Measurements from ENCODE around the gene GLYR1.
"Not testable (repeated sequence)": the region's sequence is repeated elsewhere in the genome, so short reads cannot be mapped to it uniquely, and the experiment has no call there.

GLYR1 gene

GRCh38 chr16:4785758-4786433 is 61.2 kb downstream of the GLYR1 start:
- no peak for DNase-seq

GRCh38 chr16:4784444-4784987 is 62.6 kb downstream of the GLYR1 start:
- DNase-seq, result not testable (repeated sequence)

- no peak for DNase-seq
Observed at GRCh38 chr16:4783951-4784336, 63.1 kb downstream of the GLYR1 start.

GRCh38 chr16:4783251-4783950 is 63.7 kb downstream of the GLYR1 start:
- DNase-seq, result no peak

- no peak for DNase-seq
Observed at GRCh38 chr16:4780235-4780634, 66.9 kb downstream of the GLYR1 start.

- DNase-seq, result no peak
Observed at GRCh38 chr16:4778050-4778392, 69.1 kb downstream of the GLYR1 start.

GRCh38 chr16:4777339-4778049 is 69.6 kb downstream of the GLYR1 start:
- DNase-seq, result no peak

GRCh38 chr16:4776141-4776705 is 70.9 kb downstream of the GLYR1 start:
- DNase-seq, result no peak

- DNase-seq, result no peak
Observed at GRCh38 chr16:4775005-4775404, 72.1 kb downstream of the GLYR1 start.

GRCh38 chr16:4772351-4772750 is 74.7 kb downstream of the GLYR1 start:
- DNase-seq, result no peak

GRCh38 chr16:4771646-4772045 is 75.4 kb downstream of the GLYR1 start:
- DNase-seq, result no peak

GRCh38 chr16:4769306-4769638 is 77.8 kb downstream of the GLYR1 start:
- no peak for DNase-seq

GRCh38 chr16:4768549-4769305 is 78.4 kb downstream of the GLYR1 start:
- DNase-seq, result peak; percentile 89

- no peak for DNase-seq
Observed at GRCh38 chr16:4767872-4768548, 79.1 kb downstream of the GLYR1 start.

GRCh38 chr16:4766875-4767628 is 80.0 kb downstream of the GLYR1 start, which contains the start of gene ZNF500:
TSS of gene ZNF500 (minus strand) at chr16:4767162. CDS start at chr16:4765978, 1,184 bp downstream.
- peak; percentile 95 for DNase-seq

- DNase-seq, result no peak
Observed at GRCh38 chr16:4765511-4766474, 81.3 kb downstream of the GLYR1 start.

- DNase-seq, result no peak
Observed at GRCh38 chr16:4763791-4764190, 83.3 kb downstream of the GLYR1 start.

GRCh38 chr16:4762205-4762604 is 84.9 kb downstream of the GLYR1 start:
- no peak for DNase-seq

- no peak for DNase-seq
Observed at GRCh38 chr16:4760221-4760910, 86.7 kb downstream of the GLYR1 start.

Data from CD4-positive, alpha-beta T cell treated with Interleukin-4 for 4 hours (primary cell).